HEK293T (cell line): ENCODE data around the gene PHACTR3.

Experiments used
- BHLHE40 ChIP-seq: fragments of 450-650 bp; IDR thresholded peaks from 2 replicates; pipeline ENCODE4 v1.6.1; 2016; ENCODE audit warnings: mild to moderate bottlenecking, moderate library complexity, borderline replicate concordance
- FOXM1 ChIP-seq: fragments of 450-650 bp; IDR thresholded peaks from 2 replicates; pipeline ENCODE4 v1.6.1; 2017; ENCODE audit warnings: mild to moderate bottlenecking, borderline replicate concordance
- HDGF ChIP-seq: fragments of 450-650 bp; IDR thresholded peaks from 2 replicates; pipeline ENCODE4 v1.6.1; 2017; ENCODE audit warnings: antibody characterized with exemption, borderline replicate concordance

DNA sequence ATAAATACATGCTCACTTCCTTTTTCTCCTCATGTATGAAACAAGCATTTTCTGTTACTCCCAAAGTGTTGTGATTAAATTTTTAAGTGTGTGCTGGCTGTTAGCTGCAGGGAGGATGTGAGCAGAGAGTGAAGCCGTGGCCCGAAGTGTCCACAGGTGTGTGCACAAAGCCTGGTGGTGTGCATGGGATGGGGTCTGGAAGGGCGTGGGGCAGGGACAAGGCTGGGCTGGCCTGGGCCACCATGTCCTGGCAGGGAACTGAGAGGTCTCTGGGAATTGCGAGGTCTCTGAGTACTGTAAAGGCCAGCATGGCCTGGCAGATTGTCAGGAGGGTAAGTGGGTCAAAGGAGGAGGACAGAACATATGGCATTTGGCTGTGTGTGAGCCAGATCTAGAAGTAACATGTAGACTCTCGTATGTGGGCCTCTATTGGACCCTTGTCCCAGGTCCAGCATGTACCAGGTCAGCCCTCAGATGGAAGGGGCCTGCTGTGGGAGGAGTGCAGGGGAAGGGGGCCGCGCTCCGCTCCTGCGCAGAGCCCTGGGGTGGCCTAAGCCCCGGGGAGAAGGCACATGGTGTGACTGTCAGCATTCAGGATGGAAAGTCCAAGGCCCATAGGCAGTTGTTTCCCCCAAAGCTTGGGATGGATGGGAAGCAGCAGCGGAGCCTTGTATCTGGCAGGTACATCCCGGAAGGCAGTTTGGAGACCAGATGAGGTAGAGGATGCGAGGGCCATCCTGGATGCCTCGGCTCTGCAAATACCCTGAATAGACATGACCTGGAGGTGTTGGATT lies 45.1 kb upstream of the PHACTR3 start:
- TF ChIP-seq BHLHE40 = no peak
- TF ChIP-seq FOXM1 = no peak
- no peak for TF ChIP-seq HDGF
